H1 (cell line): ENCODE data around the gene FNDC5. TPM values are rescaled to one million over a fixed set of nuclear protein-coding genes. Genes with fewer than 3 reads are reported as not detected.

Experiments
- polyA plus RNA-seq, 7 experiments: library from polyadenylated mRNA; depleted of rRNA in 3 of 7; stranded (reverse) in 5 of 7; unstranded in 2 of 7; fragments of >200 nt in 5 of 7; fragments of 200-250 nt in 2 of 7; gene quantifications; 1 replicate in 5 of 7; 2 replicates in 1 of 7; 4 replicates in 1 of 7; pipeline versions ENCODE4 v1.2.1 to v1.2.3, GENCODE V29; 2011 to 2013; ENCODE audit warnings: missing spikeins in 2 of 7, mixed read lengths in 2 of 7
- total RNA-seq: library from RNA; stranded (reverse); fragmentation: NEBNext Ultra II Directional; extraction: Animal tissue kit (Norgen Biotek cat#: 25700); gene quantifications from 2 replicates; pipeline ENCODE4 v1.2.1, GENCODE V29; 2021

Gene FNDC5
- total and polyA plus RNA-seq, 2 of the 8 experiments (the other 6 are each of a cell fraction or from before 2014, with no cell fraction given), result 1.8 to 2.0 TPM

Other genes with a start within 250 kb of the FNDC5 start
- 54.1 and 68.0 TPM in 2 replicates for gene ZBTB8OS, start 220.4 kb downstream of the FNDC5 start, total RNA-seq
- gene ZBTB8OS, start 220.4 kb downstream of the FNDC5 start, polyA plus RNA-seq (2011; rRNA removed), result 33.5 and 74.2 TPM in 2 replicates
- 397 and 402 TPM in 2 replicates for gene RBBP4, start 219.7 kb downstream of the FNDC5 start, total RNA-seq
- 93.1 and 147 TPM in 2 replicates for gene RBBP4, start 219.7 kb downstream of the FNDC5 start, polyA plus RNA-seq (2011; rRNA removed)
- 0.17 TPM in 1 of 2 replicates, not detected in the other for gene SYNC, start 168.1 kb downstream of the FNDC5 start, total RNA-seq
- gene SYNC, start 168.1 kb downstream of the FNDC5 start, polyA plus RNA-seq (2011; rRNA removed), result 0.06 TPM in 1 of 2 replicates, not detected in the other
- 226 and 230 TPM in 2 replicates for gene YARS1, start 53.6 kb downstream of the FNDC5 start, total RNA-seq
- gene YARS1, start 53.6 kb downstream of the FNDC5 start, polyA plus RNA-seq (2011; rRNA removed), result 47.1 and 55.6 TPM in 2 replicates
- gene S100PBP, start 53.3 kb downstream of the FNDC5 start, total RNA-seq, result 65.7 and 68.3 TPM in 2 replicates
- 22.4 and 43.8 TPM in 2 replicates for gene S100PBP, start 53.3 kb downstream of the FNDC5 start, polyA plus RNA-seq (2011; rRNA removed)
- gene HPCA, start 15.6 kb upstream of the FNDC5 start, total RNA-seq, result 0.84 and 1.4 TPM in 2 replicates
- gene HPCA, start 15.6 kb upstream of the FNDC5 start, polyA plus RNA-seq (2011; rRNA removed), result 0.70 and 0.78 TPM in 2 replicates
- gene TMEM54, start 30.5 kb upstream of the FNDC5 start, total RNA-seq, result 7.3 and 9.5 TPM in 2 replicates
- gene TMEM54, start 30.5 kb upstream of the FNDC5 start, polyA plus RNA-seq (2011; rRNA removed), result 58.7 and 85.7 TPM in 2 replicates
- gene RNF19B, start 93.9 kb upstream of the FNDC5 start, total RNA-seq, result 10.4 and 11.2 TPM in 2 replicates
- gene RNF19B, start 93.9 kb upstream of the FNDC5 start, polyA plus RNA-seq (2011; rRNA removed), result 9.2 and 9.8 TPM in 2 replicates
- gene AK2, start 166.0 kb upstream of the FNDC5 start, total RNA-seq, result 127 and 137 TPM in 2 replicates
- 92.3 and 110 TPM in 2 replicates for gene AK2, start 166.0 kb upstream of the FNDC5 start, polyA plus RNA-seq (2011; rRNA removed)
- 0.21 and 0.22 TPM in 2 replicates for gene AZIN2, start 210.2 kb upstream of the FNDC5 start, total RNA-seq
- 0.82 and 0.91 TPM in 2 replicates for gene AZIN2, start 210.2 kb upstream of the FNDC5 start, polyA plus RNA-seq (2011; rRNA removed)